C4-2B (cell line): ENCODE results near the gene MYCBPAP.

Experiments used
- ZFX ChIP-seq: fragments of 450-650 bp; IDR thresholded peaks from 2 replicates; pipeline ENCODE4 v1.6.1; 2017
- TF ChIP-seq, protein P1 (sequence below): fragments of 450-650 bp; conservative IDR thresholded peaks from 2 replicates; pipeline ENCODE4 v1.5.1; 2017; ENCODE audit warnings: mild to moderate bottlenecking

- TF ChIP-seq, protein P1, sequence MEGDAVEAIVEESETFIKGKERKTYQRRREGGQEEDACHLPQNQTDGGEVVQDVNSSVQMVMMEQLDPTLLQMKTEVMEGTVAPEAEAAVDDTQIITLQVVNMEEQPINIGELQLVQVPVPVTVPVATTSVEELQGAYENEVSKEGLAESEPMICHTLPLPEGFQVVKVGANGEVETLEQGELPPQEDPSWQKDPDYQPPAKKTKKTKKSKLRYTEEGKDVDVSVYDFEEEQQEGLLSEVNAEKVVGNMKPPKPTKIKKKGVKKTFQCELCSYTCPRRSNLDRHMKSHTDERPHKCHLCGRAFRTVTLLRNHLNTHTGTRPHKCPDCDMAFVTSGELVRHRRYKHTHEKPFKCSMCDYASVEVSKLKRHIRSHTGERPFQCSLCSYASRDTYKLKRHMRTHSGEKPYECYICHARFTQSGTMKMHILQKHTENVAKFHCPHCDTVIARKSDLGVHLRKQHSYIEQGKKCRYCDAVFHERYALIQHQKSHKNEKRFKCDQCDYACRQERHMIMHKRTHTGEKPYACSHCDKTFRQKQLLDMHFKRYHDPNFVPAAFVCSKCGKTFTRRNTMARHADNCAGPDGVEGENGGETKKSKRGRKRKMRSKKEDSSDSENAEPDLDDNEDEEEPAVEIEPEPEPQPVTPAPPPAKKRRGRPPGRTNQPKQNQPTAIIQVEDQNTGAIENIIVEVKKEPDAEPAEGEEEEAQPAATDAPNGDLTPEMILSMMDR = no peak
- no peak for TF ChIP-seq ZFX
Measured at GRCh38 chr17:50557630-50558029, 49.4 kb downstream of the MYCBPAP start.
